A673 (cell line): ENCODE measurements around the gene APBB2. TPM values are rescaled to one million over a fixed set of nuclear protein-coding genes. Genes with fewer than 3 reads are reported as not detected.

Source experiments
- BruUV-seq: library from RNA; stranded (reverse); fragments of 400-500 nt; replicated peaks from 2 replicates; lab custom pipeline; 2021; lab: Mats Ljungman, UMichigan
- CTCF ChIA-PET: fragments of 300-600 bp; sonication (Branson Sonifier 250); formaldehyde crosslinking; loops from one replicate; lab custom pipeline; 2022; ENCODE audit warnings: antibody characterized with exemption; lab: Charles Lee
- POLR2A ChIA-PET: fragments of 300-600 bp; sonication (Branson Sonifier 250); formaldehyde crosslinking; loops from one replicate; lab custom pipeline; 2022; ENCODE audit warnings: antibody characterized with exemption; ENCODE audit not compliant: low non-redundant PET; lab: Charles Lee
- DNase-seq: peaks from one replicate; pipeline ENCODE4 v3.0.0-alpha.2; 2015; ENCODE audit warnings: low spot score
- H3K27ac ChIP-seq: fragments of 200-600 bp; sonication (generic); 2 replicates; pipeline ENCODE4 v1.5.1; 2016; ENCODE audit warnings: mixed run types, low read depth, mild to moderate bottlenecking, mixed read lengths, antibody characterized with exemption, low read length; ENCODE audit not compliant: poor library complexity, severe bottlenecking
- H3K27me3 ChIP-seq: fragments of 200-600 bp; sonication (generic); replicated peaks from 2 replicates; pipeline ENCODE4 v1.6.1; 2017; ENCODE audit warnings: mixed run types, low read depth, mild to moderate bottlenecking, mixed read lengths, antibody characterized with exemption, low read length; ENCODE audit not compliant: insufficient read depth, poor library complexity
- H3K36me3 ChIP-seq: fragments of 200-600 bp; sonication (generic); 2 replicates; pipeline ENCODE4 v1.6.1; 2016; ENCODE audit warnings: mixed run types, mild to moderate bottlenecking, mixed read lengths, antibody characterized with exemption, low read length; ENCODE audit not compliant: insufficient read depth, poor library complexity, severe bottlenecking
- H3K4me1 ChIP-seq: fragments of 200-600 bp; sonication (generic); 2 replicates; pipeline ENCODE4 v1.6.1; 2017; ENCODE audit warnings: mixed run types, mild to moderate bottlenecking, mixed read lengths, antibody characterized with exemption, low read length; ENCODE audit not compliant: insufficient read depth, poor library complexity, severe bottlenecking
- H3K4me3 ChIP-seq: fragments of 200-600 bp; sonication (generic); 2 replicates; pipeline ENCODE4 v1.5.1; 2016; ENCODE audit warnings: low read depth, mixed run types, mild to moderate bottlenecking, mixed read lengths, low read length; ENCODE audit not compliant: poor library complexity, severe bottlenecking
- H3K9me3 ChIP-seq: fragments of 200-600 bp; sonication (generic); 2 replicates; pipeline ENCODE4 v1.6.1; 2016; ENCODE audit warnings: mixed run types, low read depth, mild to moderate bottlenecking, mixed read lengths, antibody characterized with exemption, low read length; ENCODE audit not compliant: poor library complexity, severe bottlenecking
- CTCF ChIP-seq: fragments of 300-800, 200-600 bp; sonication (generic); conservative IDR thresholded peaks from 2 replicates; pipeline ENCODE4 v1.5.1; 2017; ENCODE audit warnings: low read depth, mild to moderate bottlenecking, antibody characterized with exemption, low read length, moderate library complexity, mixed read lengths
- EZH2 ChIP-seq: fragments of 200-600 bp; sonication (generic); IDR thresholded peaks from 2 replicates; pipeline ENCODE4 v1.6.1; 2017; ENCODE audit warnings: borderline replicate concordance, low read depth, mild to moderate bottlenecking, mixed read lengths, antibody characterized with exemption, low read length; ENCODE audit not compliant: poor library complexity, severe bottlenecking
- intact Hi-C: fragments of 100-400 bp; cut with micrococcal nuclease; formaldehyde crosslinking; loops from one replicate; pipeline ENCODE4 v1.10.0; 2022; ENCODE audit not compliant: unreplicated experiment
- total RNA-seq: library from RNA; stranded (reverse); gene quantifications from 2 replicates; pipeline ENCODE4 v1.2.3, GENCODE V29; 2021

Gene APBB2
- total RNA-seq, 1 experiment from 2014 or later: 10.3 TPM

DNA sequence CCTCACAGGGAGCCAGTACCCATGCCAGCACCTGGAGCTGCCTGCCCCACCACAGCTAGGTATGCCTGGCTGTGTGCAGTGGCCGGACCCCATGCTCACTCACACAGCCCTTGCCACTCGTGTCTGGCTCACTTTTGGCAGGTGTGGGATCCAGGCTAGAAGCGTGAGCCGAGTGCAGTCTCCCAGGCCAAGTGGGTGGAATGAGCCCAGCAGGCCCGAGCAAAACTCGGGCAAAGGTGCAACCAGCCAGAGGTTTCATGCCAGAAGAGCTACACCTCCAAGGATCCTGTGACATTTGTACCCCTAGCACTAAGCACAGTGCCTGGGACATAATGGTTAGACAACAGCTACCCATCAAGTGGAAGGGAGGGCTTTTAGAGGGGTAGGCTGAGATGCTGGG is 246.8 kb downstream of the APBB2 start:
- POLR2A ChIA-PET: no interaction called here
- intact Hi-C loops: no loop called here

DNA sequence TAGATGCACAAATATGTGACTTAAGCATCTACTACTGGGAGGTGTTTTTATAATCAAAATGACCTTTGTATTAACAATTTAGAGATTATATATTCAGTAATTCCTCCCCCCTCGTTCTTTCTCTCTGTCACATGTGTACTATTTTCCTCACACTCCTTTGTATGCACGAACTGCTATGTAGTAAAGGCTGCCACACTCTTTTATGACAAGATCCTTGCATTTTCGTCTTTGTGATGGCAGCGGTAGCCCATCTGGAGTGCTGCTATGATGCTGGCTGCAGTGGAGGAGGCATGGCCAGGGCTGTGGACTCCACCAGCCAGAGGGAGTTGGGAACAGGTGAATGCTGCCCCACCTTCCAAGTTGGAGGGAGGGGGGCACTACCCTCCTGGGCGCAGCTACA is 248.3 kb downstream of the APBB2 start:
- ChIA-PET CTCF (no interaction called here), POLR2A (no interaction called here)
- Histone ChIP-seq H3K27ac (no peak overlapping the region), H3K36me3 (no peaks in the 10 kb centered on the region), H3K27me3 (no peaks in the 10 kb centered on the region), H3K9me3 (no peaks in the 10 kb centered on the region), H3K4me3 (no peak overlapping the region), H3K4me1 (no peaks in the 10 kb centered on the region)
- BruUV-seq: no TSS peak
- intact Hi-C loops: no loop called here
- TF ChIP-seq EZH2 (no peak), CTCF (no peak)
- DNase-seq: no peak

More for the DNA sequence above, 246.8 kb downstream of the APBB2 start:
- CTCF ChIA-PET: no interaction called here
- no peaks in the 10 kb centered on the region for H3K36me3 ChIP-seq
- H3K27ac ChIP-seq: no peak overlapping the region
- no peaks in the 10 kb centered on the region for H3K4me1 ChIP-seq
- no TSS peak for BruUV-seq
- no peak overlapping the region for H3K4me3 ChIP-seq
- no peak for DNase-seq
- no peaks in the 10 kb centered on the region for H3K9me3 ChIP-seq
- H3K27me3 ChIP-seq: no peaks in the 10 kb centered on the region
- TF ChIP-seq CTCF: no peak
- no peak for TF ChIP-seq EZH2

DNA sequence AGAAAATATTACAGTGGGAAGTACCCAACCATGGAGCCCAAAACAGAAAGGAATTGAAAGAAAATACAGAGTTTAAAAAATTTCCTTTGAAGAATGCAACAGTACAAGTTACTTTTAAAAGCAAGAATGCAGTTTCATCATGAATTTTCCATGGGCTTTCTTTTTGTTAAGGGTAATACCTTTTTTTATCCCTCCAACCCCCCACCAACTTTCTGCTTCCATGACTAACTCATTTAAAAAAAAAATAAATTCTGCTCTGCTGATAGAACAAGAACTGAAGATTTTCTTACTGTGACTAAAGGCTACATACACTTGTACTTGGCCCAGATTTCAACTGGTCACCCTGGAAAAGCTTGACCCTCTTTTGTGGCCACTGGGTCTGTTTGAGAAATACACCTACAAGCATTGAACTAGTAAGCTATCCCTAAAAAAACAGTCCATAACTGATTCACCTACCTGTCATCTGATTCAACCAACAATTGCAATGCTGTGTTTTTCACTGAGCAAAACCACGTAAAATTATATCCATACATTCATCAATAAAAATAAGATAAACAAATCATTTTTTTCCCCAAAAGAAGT is 250.4 kb downstream of the APBB2 start:
- Histone ChIP-seq H3K9me3 (no peaks in the 10 kb centered on the region), H3K4me1 (no peaks in the 10 kb centered on the region), H3K27ac (no peak overlapping the region), H3K36me3 (no peaks in the 10 kb centered on the region), H3K4me3 (no peak overlapping the region), H3K27me3 (no peaks in the 10 kb centered on the region)
- POLR2A ChIA-PET: no interaction called here
- TF ChIP-seq CTCF: no peak
- no peak for TF ChIP-seq EZH2
- CTCF ChIA-PET: no interaction called here
- no peak for DNase-seq
- intact Hi-C loops: no loop called here
- BruUV-seq: no TSS peak
